A673 (cell line): ENCODE data around the gene CTNNA3.

Experiments used
- CTCF ChIP-seq: fragments of 300-800, 200-600 bp; sonication (generic); conservative IDR thresholded peaks from 2 replicates; pipeline ENCODE4 v1.5.1; 2017; ENCODE audit warnings: low read depth, mild to moderate bottlenecking, antibody characterized with exemption, low read length, moderate library complexity, mixed read lengths
- EZH2 ChIP-seq: fragments of 200-600 bp; sonication (generic); IDR thresholded peaks from 2 replicates; pipeline ENCODE4 v1.6.1; 2017; ENCODE audit warnings: borderline replicate concordance, low read depth, mild to moderate bottlenecking, mixed read lengths, antibody characterized with exemption, low read length; ENCODE audit not compliant: poor library complexity, severe bottlenecking

- no peak for TF ChIP-seq EZH2
- no peak for TF ChIP-seq CTCF
Observed at GRCh38 chr10:67533376-67533775, 162.6 kb downstream of the CTNNA3 start.
